ENCODE results near the gene DNPH1. TPM values are rescaled to one million over a fixed set of nuclear protein-coding genes. Genes with fewer than 3 reads are reported as not detected.

The DNPH1 gene
- total RNA-seq, 1 experiment from 2014 or later, result 47.0 TPM

DNA sequence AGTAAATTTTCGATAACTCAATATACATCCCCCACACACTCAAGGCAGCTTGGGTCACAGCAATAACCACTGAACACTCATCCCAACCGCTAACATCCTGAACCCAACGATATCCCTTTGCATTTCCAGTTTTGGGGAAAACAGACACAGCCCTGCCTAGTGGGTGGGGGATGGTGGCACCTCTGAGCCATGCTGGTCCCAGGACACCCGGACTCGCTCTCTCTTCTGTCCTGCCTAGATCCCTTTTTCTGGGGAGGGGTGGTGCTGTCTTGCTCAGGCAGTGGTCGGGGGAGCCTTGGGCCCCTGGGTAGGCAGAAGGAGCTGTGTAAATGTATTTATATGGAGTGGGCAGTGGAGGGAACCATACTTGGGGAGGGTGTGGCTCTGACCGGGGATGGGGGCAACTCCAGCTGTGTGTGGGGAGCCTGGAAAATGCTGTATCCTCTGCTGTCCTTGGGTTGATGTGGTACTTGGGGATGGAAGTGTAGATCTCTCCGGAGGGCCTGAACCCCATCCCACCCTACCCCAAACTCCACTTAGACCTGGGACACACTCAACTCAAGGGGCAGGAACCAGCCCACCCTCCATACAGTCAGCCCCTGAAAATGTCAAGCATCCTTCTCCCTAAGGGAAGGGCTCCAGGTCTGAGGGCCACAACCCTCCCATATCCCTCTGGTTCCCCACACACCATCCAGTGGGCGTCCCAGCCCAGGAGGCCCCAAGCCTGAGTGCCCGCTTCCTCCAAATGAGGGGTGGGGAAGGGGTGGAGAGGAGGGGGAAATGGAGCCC lies 45.0 kb upstream of the DNPH1 start:
- no peak overlapping the region for H2AK5ac ChIP-seq (ENCODE audit: insufficient read length, low read length)
- Mint-ChIP-seq H3K27ac (no peak overlapping the region), H3K27me3 (ENCODE audit: low read depth) (peaks cover 78% of the 10 kb centered on the region), H3K9me3 (no peaks in the 10 kb centered on the region), H3K36me3 (ENCODE audit: insufficient read depth in 1 of 3, low read depth in 3 of 3) (no peaks in the 10 kb centered on the region; a peak in 1 of 7 replicates), H3K4me3 (peak overlapping the region; percentile 70 to 90), H3K4me1 (peaks cover 40 to 55% of the 10 kb centered on the region in 2 experiments)
- peaks cover 2% of the 10 kb centered on the region; the same call in 1 of the 2 replicates for H3K4me1 ChIP-seq (ENCODE audit: insufficient read depth, low read length)
- no peak overlapping the region for H3K4ac ChIP-seq (ENCODE audit: low read depth, low read length)
- no peak for TF ChIP-seq CTCF (conservative IDR thresholded peaks at IDR 0.05)
- no peak overlapping the region for H3K27ac ChIP-seq (ENCODE audit: insufficient read length, low read depth, low read length)
- no peak overlapping the region for H3K23ac ChIP-seq (ENCODE audit: insufficient read length, low read depth, low read length)
- H3K27me3 ChIP-seq (ENCODE audit: insufficient read depth, low read length), result peaks cover 11% of the 10 kb centered on the region; the same call in 1 of the 2 replicates
- no peak overlapping the region for H4K8ac ChIP-seq (replicated peaks; ENCODE audit: insufficient read length, low read depth, low read length)
- H4K20me1 ChIP-seq (ENCODE audit: control insufficient read depth, insufficient read depth, insufficient read length), result no peaks in the 10 kb centered on the region
- no peak overlapping the region for H3K18ac ChIP-seq (ENCODE audit: insufficient read length, low read depth, low read length)
- H3K79me1 ChIP-seq (ENCODE audit: insufficient read depth, low read depth, low read length, poor library complexity, severe bottlenecking), result no peaks in the 10 kb centered on the region
- no peak overlapping the region for H3K9ac ChIP-seq (ENCODE audit: extremely low read depth, insufficient read length, low read length)
- no peak overlapping the region for H2BK5ac ChIP-seq (ENCODE audit: insufficient read length, low read length)
- no peaks in the 10 kb centered on the region for H3K79me2 ChIP-seq (ENCODE audit: insufficient read depth, low read length)
- no peak overlapping the region for H2BK12ac ChIP-seq (ENCODE audit: insufficient read length, low read depth, low read length)
- no peak overlapping the region for H2BK15ac ChIP-seq (ENCODE audit: low read depth, low read length)
- DNase-seq, result no peak
- no peak overlapping the region for H2BK20ac ChIP-seq (ENCODE audit: low read depth, low read length, poor library complexity, severe bottlenecking)
- no peak overlapping the region for H4K91ac ChIP-seq (ENCODE audit: insufficient read length, low read depth, low read length)
- no CpG with 5 or more reads among the region's 10 CpGs for WGBS (ENCODE audit: extremely low coverage, insufficient read length, low lambda C conversion rate)
- H3T11ph ChIP-seq (ENCODE audit: low read length), result no peak overlapping the region
- H3K4me2 ChIP-seq (ENCODE audit: insufficient read depth, insufficient read length, low read length), result peak overlapping the region; percentile 46
- no peak overlapping the region for H3K14ac ChIP-seq (ENCODE audit: insufficient read depth, low read length)
- H4K5ac ChIP-seq (ENCODE audit: insufficient read length, low read depth, low read length), result no peak overlapping the region
- no peak overlapping the region for H2BK120ac ChIP-seq (ENCODE audit: low read depth, low read length, poor library complexity, severe bottlenecking)
- no peak overlapping the region for H2AFZ ChIP-seq (ENCODE audit: low read length)
- no peaks in the 10 kb centered on the region for H3K9me3 ChIP-seq (ENCODE audit: control insufficient read depth, low read depth, low read length)
- peaks cover 12% of the 10 kb centered on the region for H3K23me2 ChIP-seq (ENCODE audit: insufficient read length, low read depth, low read length, poor library complexity, severe bottlenecking)
- no peak overlapping the region for H3K56ac ChIP-seq (ENCODE audit: insufficient read length, low read depth, low read length)
